Lower leg skin (tissue), 3 donors: Measurements from ENCODE around the gene SLC12A3.

Experiments
- POLR2A ChIP-seq, 2 donors: fragments of 450-650 bp; IDR thresholded peaks; one replicate each; pipeline ENCODE4 v1.6.1; 2016 to 2017; ENCODE audit warnings: antibody characterized with exemption in 2 of 2, mild to moderate bottlenecking in 1 of 2, moderate library complexity in 1 of 2
- TF ChIP-seq, protein P1 (sequence below), 3 donors: fragments of 450-650 bp; IDR thresholded peaks; one replicate each; pipeline ENCODE4 v1.5.1; 2016; ENCODE audit warnings: antibody characterized with exemption in 3 of 3, mild to moderate bottlenecking in 3 of 3, moderate library complexity in 2 of 3

DNA sequence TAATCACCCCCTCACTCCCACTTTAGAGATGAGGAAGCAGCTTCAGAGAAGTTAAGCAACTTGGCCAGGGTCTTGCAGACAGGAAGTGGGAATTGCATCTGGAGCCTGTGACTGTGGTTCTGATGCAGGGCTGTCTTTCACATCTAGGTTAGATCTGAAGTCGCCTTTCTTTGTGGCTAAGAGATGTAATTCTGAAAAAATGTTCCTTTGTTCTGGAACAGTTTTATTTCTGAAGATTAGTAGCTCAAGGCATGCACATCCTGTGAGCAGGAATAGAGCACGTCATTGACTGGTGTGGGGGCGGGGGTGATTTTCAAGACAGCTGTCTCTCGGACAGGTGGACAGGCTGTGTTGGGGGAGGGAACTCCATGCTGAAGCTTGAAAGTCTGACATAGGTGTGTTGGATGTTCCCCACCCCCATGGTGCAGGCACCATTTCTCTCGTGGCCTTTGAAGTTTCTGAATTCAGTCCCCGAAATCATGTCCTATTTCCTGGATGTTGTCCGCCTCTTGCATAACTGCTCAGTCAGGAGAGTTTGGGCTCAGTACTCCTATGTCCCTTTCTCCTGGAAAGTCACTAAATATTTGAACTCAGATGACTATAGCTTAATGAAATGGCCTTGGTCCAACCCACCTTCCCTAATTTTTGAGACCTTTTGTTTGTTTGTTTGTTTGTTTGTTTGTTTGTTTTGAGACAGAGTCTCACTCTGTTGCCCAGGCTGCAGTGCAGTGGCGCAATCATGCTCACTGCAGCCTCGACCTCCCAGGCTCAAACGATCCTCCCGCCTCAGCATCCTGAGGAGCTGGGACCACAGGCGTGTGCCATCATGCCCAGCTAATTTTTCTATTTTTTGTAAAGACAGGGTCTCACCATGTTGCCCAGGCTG is 45.9 kb downstream of the SLC12A3 start:
- TF ChIP-seq, protein P1, sequence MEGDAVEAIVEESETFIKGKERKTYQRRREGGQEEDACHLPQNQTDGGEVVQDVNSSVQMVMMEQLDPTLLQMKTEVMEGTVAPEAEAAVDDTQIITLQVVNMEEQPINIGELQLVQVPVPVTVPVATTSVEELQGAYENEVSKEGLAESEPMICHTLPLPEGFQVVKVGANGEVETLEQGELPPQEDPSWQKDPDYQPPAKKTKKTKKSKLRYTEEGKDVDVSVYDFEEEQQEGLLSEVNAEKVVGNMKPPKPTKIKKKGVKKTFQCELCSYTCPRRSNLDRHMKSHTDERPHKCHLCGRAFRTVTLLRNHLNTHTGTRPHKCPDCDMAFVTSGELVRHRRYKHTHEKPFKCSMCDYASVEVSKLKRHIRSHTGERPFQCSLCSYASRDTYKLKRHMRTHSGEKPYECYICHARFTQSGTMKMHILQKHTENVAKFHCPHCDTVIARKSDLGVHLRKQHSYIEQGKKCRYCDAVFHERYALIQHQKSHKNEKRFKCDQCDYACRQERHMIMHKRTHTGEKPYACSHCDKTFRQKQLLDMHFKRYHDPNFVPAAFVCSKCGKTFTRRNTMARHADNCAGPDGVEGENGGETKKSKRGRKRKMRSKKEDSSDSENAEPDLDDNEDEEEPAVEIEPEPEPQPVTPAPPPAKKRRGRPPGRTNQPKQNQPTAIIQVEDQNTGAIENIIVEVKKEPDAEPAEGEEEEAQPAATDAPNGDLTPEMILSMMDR (IDR thresholded peaks at IDR 0.05), result no peak
- no peak for TF ChIP-seq POLR2A (IDR thresholded peaks at IDR 0.05)
